Mucosa of stomach (tissue), 1 donor: ENCODE measurements around the gene CNTNAP2.

Experiments used
- H3K27me3 ChIP-seq: one replicate; pipeline ENCODE4 v1.7.0; 2013; ENCODE audit warnings: mild to moderate bottlenecking, low read length; ENCODE audit not compliant: control insufficient read depth, insufficient read depth
- H3K36me3 ChIP-seq: one replicate; pipeline ENCODE4 v1.7.0; 2013; ENCODE audit warnings: low read length; ENCODE audit not compliant: control insufficient read depth, insufficient read depth
- H3K4me1 ChIP-seq: one replicate; pipeline ENCODE4 v1.7.0; 2013; ENCODE audit warnings: mild to moderate bottlenecking, low read length; ENCODE audit not compliant: control insufficient read depth, insufficient read depth
- H3K4me3 ChIP-seq: one replicate; pipeline ENCODE4 v1.7.0; 2013; ENCODE audit warnings: low read length
- H3K9ac ChIP-seq: one replicate; pipeline ENCODE4 v1.7.0; 2013; ENCODE audit warnings: mild to moderate bottlenecking, low read length, moderate library complexity
- H3K9me3 ChIP-seq: one replicate; pipeline ENCODE4 v1.7.0; 2013; ENCODE audit warnings: mild to moderate bottlenecking, low read length, moderate library complexity; ENCODE audit not compliant: control insufficient read depth
- donor health status: Pancreatic carcinoma.

The CNTNAP2 gene

GRCh38 chr7:146542101-146542500 is 425.5 kb downstream of the CNTNAP2 start:
- H3K9ac ChIP-seq = no peak overlapping the region
- H3K4me1 ChIP-seq = no peaks in the 10 kb centered on the region
- no peak overlapping the region for H3K4me3 ChIP-seq
- no peaks in the 10 kb centered on the region for H3K36me3 ChIP-seq
- no peaks in the 10 kb centered on the region for H3K27me3 ChIP-seq
- no peaks in the 10 kb centered on the region for H3K9me3 ChIP-seq

- Histone ChIP-seq H3K9ac (no peak overlapping the region), H3K4me1 (no peaks in the 10 kb centered on the region), H3K27me3 (no peaks in the 10 kb centered on the region), H3K4me3 (no peak overlapping the region), H3K36me3 (no peaks in the 10 kb centered on the region), H3K9me3 (no peaks in the 10 kb centered on the region)
Observed at GRCh38 chr7:146544748-146545147, 428.1 kb downstream of the CNTNAP2 start.

DNA sequence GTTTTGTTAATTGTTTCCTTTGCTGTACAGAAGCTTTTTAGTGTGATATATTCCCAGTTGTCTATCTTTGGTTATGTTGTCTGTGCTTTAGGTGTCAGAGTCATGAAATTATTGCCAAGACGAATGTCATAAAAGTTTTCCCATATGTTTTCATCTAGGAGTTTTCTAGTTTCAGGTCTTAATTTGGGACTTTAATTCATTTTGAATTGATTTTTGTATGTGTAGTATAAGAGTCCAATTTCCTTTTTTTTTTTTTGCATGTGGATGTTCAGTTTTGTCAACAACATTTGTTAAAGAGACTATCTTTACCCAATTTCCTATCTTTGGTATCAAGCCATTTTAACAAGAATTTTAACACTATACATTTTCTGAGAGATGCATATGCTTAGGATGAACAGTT is 432.2 kb downstream of the CNTNAP2 start:
- Histone ChIP-seq H3K9ac (no peak overlapping the region), H3K9me3 (no peaks in the 10 kb centered on the region)

DNA sequence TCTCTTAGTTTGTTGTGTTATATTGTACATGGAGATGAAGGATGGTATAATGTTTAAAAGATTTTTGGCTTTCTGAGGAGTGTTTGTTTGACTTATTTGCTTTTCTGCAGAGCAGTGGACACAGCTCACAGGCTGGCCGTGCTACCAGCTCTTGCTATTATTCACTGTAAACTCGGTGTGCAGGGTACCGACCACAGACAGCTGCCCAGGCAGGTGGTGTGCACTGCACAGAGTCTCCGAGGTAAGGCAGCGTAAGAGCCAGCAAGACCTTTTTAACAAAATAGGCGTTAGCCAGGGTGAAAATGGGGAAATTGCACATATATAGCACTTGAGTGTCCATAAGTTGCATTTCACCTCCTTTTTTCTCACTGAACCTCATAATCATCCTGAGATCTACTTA is 438.0 kb downstream of the CNTNAP2 start:
- H3K27me3 ChIP-seq = no peaks in the 10 kb centered on the region
- no peaks in the 10 kb centered on the region for H3K4me1 ChIP-seq
- H3K4me3 ChIP-seq = no peak overlapping the region
- H3K9me3 ChIP-seq = no peaks in the 10 kb centered on the region
- H3K9ac ChIP-seq = no peak overlapping the region
- no peaks in the 10 kb centered on the region for H3K36me3 ChIP-seq

More for the DNA sequence above, 432.2 kb downstream of the CNTNAP2 start:
- H3K4me3 ChIP-seq = no peak overlapping the region
- H3K36me3 ChIP-seq = no peaks in the 10 kb centered on the region
- H3K27me3 ChIP-seq = no peaks in the 10 kb centered on the region
- H3K4me1 ChIP-seq = no peaks in the 10 kb centered on the region

DNA sequence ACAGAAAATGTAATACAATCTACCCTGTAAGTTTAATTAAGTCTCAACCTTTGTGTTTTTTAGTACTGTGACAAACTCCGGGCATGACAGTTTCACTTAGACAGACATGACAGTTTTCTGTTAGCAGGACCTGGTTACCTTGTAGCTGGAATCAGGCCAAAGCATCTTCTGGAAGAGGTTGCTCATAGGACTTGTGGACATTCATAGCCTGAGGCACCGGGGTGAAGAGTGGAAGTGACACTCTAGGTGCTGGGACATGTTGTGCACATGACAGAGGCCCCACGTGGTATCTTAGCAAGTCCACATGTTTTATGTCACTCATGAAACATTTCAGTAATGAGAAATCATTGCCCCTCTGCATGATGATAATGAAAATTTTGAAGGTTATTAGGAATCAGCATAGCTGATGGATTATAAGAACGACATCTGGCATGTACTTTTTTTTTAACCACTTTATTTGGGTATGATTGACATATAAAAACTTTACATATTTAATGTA is 441.4 kb downstream of the CNTNAP2 start:
- Histone ChIP-seq H3K27me3 (no peaks in the 10 kb centered on the region), H3K4me3 (no peak overlapping the region), H3K36me3 (no peaks in the 10 kb centered on the region), H3K4me1 (no peaks in the 10 kb centered on the region), H3K9ac (no peak overlapping the region), H3K9me3 (no peaks in the 10 kb centered on the region)

DNA sequence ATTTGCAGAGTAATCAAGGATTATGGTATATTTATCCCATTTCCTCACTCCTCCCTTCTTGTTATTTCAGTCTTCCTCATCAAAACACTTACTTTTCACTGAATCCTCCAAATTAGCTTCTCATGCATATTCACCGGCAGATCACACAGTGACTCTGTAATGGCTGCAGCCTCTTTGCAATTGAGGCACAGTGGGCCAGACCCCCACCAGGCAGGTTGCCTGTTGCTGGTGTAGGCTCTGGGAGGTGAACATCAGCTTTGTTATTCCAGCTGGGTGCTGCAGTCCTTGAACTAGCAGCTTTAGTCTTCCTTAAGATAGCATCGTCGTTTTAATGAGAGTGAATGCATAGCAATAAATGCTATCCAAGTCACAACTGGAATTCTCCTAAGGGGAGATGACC is 449.3 kb downstream of the CNTNAP2 start:
- Histone ChIP-seq H3K9ac (no peak overlapping the region), H3K36me3 (no peaks in the 10 kb centered on the region), H3K9me3 (no peaks in the 10 kb centered on the region), H3K4me1 (no peaks in the 10 kb centered on the region), H3K27me3 (no peaks in the 10 kb centered on the region), H3K4me3 (no peak overlapping the region)

DNA sequence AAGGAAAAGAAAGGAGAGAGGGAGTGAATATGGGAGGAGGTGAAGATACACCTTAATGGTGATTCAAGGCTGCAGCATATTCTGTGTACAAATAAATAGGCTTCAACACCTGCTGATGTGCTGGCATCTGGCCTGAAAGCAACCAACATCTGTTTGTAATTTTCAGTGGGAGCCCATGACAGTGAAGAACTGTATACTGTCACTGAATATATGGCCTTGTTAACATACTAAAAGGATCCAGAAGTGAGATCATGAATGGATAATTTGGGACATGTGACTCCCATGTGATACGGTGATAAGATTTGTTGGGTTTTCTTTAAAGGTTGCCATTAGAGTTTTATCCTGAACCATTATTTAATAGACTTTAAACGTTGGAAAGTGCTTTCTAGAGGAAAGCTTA is 459.3 kb downstream of the CNTNAP2 start:
- H3K27me3 ChIP-seq = no peaks in the 10 kb centered on the region
- no peaks in the 10 kb centered on the region for H3K4me1 ChIP-seq
- no peaks in the 10 kb centered on the region for H3K9me3 ChIP-seq
- H3K4me3 ChIP-seq = no peak overlapping the region
- no peaks in the 10 kb centered on the region for H3K36me3 ChIP-seq
- H3K9ac ChIP-seq = no peak overlapping the region

GRCh38 chr7:146591976-146592375 is 475.4 kb downstream of the CNTNAP2 start:
- no peaks in the 10 kb centered on the region for H3K36me3 ChIP-seq
- no peak overlapping the region for H3K4me3 ChIP-seq
- H3K9ac ChIP-seq = no peak overlapping the region
- H3K27me3 ChIP-seq = no peaks in the 10 kb centered on the region
- H3K4me1 ChIP-seq = no peaks in the 10 kb centered on the region
- no peaks in the 10 kb centered on the region for H3K9me3 ChIP-seq

GRCh38 chr7:146606628-146607027 is 490.0 kb downstream of the CNTNAP2 start:
- peaks cover 9% of the 10 kb centered on the region for H3K4me1 ChIP-seq
- H3K36me3 ChIP-seq = no peaks in the 10 kb centered on the region
- no peak overlapping the region for H3K9ac ChIP-seq
- H3K27me3 ChIP-seq = no peaks in the 10 kb centered on the region
- no peak overlapping the region for H3K4me3 ChIP-seq
- H3K9me3 ChIP-seq = no peaks in the 10 kb centered on the region

DNA sequence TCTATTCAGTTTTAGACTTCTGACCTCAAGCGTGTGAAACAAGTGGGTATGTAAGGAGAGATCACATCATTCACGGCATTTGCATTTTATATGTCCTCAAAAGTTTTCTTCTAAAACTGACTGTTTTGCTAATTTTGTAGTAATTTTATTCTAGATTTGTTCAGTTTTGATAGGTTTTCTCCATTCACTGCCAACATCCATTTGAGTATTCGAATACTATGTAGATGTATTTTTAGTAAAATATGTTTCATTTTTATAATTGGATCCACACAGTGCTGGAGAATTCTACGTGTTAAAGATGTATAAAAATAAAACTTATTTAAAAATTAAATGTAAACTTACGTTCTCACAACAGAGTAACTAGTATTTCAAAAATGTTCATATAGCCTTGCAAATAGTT is 503.0 kb downstream of the CNTNAP2 start:
- no peaks in the 10 kb centered on the region for H3K36me3 ChIP-seq
- no peaks in the 10 kb centered on the region for H3K27me3 ChIP-seq
- H3K9ac ChIP-seq = no peak overlapping the region
- H3K9me3 ChIP-seq = no peaks in the 10 kb centered on the region
- no peaks in the 10 kb centered on the region for H3K4me1 ChIP-seq
- H3K4me3 ChIP-seq = no peak overlapping the region

- no peaks in the 10 kb centered on the region for H3K36me3 ChIP-seq
- no peaks in the 10 kb centered on the region for H3K4me1 ChIP-seq
- no peaks in the 10 kb centered on the region for H3K27me3 ChIP-seq
- no peak overlapping the region for H3K9ac ChIP-seq
- no peaks in the 10 kb centered on the region for H3K9me3 ChIP-seq
- H3K4me3 ChIP-seq = no peak overlapping the region
Observed at GRCh38 chr7:146626912-146627311, 510.3 kb downstream of the CNTNAP2 start.

DNA sequence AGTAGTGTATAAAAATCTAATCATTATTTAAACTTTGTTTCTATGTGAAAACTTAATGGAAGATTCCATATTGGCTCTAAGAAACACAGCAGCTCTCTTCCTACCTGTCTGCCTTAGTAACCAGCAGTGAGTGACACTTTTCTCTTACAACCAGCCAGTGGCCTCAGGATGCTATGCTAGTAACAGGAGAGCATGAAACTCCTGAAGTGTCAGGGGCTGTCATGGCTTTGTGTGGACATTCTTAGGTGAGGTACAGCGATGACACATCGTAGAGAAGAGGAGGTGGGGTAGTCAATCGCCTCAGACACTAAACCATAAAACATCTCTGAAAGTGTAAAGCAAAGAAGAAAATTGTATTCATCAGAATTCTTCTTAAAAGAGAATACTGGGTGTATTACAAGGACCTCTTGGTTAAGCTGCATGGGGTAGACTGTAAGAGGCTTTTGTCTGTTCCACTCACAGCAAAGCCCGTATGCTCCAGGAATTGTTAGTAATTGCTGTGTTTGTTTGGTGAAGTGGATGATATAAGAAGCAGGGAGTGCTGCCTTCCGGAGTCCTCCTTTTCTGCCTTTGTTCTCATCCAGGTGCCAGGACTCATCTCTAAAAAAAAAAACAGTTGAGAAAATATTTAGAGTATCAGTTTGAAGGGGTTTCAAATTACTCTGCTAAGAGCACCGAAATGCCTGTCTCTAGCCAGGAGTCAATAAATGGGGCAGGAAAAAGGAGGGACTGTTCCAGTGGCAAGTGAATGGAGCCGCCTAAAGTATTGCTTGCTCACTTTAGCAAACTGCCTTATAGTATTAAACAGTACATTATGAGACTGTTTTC is 518.8 kb downstream of the CNTNAP2 start:
- no peak overlapping the region for H3K4me3 ChIP-seq
- H3K4me1 ChIP-seq = no peaks in the 10 kb centered on the region
- H3K36me3 ChIP-seq = no peaks in the 10 kb centered on the region
- no peaks in the 10 kb centered on the region for H3K9me3 ChIP-seq
- no peaks in the 10 kb centered on the region for H3K27me3 ChIP-seq
- no peak overlapping the region for H3K9ac ChIP-seq

DNA sequence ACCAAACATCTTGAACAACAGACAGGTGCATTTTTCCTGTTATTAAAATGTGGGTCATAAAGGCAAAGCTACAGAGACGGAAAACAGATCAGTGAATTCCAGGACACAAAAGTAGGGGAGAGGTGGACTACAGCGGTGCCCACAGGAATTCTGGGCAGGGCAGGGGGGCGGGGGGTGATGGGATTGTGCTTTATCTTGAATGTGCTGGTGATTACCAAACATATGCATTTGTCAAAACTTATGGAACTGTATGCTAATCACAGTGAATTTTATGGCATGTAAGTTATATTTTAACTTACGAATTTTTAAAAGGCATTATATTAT is 519.4 kb downstream of the CNTNAP2 start:
- Histone ChIP-seq H3K9me3 (no peaks in the 10 kb centered on the region), H3K27me3 (no peaks in the 10 kb centered on the region), H3K4me3 (no peak overlapping the region), H3K36me3 (no peaks in the 10 kb centered on the region), H3K9ac (no peak overlapping the region), H3K4me1 (no peaks in the 10 kb centered on the region)
